ENCODE data around the gene CCNL2. TPM values are rescaled to one million over a fixed set of nuclear protein-coding genes. Genes with fewer than 3 reads are reported as not detected.

CCNL2 gene
- polyA plus RNA-seq, 12 donors: 116 to 262 (median 151) TPM; not detected in 1

DNA sequence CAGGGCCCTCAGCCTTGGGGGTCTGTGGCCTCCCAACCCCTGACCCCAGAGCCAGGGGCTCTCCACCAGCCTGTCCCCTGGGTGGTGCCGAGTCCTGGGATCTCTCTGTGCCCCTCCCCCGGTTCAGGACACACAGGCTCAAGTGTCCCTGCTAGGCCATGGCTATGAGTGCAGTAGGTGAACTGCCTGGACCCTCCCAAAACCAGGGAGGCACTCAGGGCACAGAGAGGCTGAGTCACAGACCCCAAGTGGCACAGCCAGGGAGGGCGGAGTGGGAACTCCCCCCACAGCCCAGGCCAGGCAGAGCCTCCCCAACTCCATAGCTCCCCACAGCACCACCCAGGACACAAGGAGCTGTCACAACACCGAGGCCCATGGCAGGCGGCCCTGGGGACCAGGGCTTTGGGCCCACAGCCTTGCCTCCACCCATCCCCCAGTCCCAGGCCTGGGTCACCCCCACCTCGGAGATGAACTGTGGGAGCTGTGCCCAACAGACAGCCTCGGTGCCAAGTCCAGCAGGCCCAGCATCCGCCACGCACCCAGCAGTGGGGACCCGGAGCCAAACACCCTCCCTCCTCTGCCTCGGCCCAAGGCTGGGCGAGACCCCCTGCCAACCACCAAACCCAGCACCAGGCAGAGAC is 53.2 kb downstream of the CCNL2 start:
- DNase-seq: no peak

DNA sequence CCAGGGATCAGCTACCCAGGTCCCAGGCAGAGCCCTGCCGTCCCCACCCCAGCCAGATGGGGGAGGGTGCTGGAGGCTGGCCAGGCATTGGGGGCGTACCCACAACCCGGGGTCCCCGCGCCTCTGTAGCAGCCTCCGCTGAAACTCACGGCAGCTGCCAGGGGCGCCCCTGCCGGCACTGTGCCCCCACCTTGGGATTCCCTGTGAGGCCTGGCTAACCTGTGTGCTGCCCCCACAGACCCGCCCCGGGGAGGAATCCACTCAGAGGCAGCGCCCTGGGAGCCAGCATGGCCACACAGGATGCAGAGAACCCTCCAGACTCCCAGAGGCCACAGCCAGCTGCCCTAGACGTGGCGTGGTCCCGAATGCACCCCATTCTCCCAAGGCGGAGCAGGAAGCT is 53.8 kb downstream of the CCNL2 start:
- no peak for DNase-seq

GRCh38 chr1:1344655-1345361 is 54.3 kb downstream of the CCNL2 start:
- no peak for DNase-seq

DNA sequence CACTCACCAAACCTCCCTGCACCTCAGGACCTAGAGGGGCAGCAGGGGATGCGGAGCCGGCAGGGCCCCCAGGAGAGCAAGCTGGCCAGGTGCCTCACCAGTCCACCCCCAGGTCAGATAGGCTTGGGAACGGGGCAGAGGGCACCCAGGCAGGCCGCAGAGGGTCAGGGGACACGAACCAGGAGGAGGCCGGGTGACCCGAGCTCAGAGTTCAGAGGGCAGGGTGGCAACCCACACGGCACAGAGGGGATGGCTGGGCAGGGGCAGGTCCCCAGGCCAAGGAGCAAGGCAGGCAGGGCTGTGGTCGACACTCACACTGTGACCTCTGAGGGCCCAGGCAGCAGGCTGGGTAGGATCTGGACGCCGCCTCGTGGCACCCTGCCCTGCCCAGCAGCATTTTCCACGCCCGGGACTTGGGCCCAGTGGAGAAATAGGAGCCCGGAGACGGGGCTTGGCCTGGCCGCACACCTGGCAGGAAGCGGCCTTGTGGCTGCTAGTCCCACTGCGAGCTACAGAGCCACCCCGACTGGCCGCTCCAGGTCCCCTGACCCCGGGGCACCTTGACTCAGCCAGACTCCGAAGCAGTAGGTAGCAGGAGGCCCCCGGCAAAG is 55.2 kb downstream of the CCNL2 start:
- no peak for DNase-seq

GRCh38 chr1:1342584-1343115 is 56.5 kb downstream of the CCNL2 start:
- DNase-seq: no peak

DNA sequence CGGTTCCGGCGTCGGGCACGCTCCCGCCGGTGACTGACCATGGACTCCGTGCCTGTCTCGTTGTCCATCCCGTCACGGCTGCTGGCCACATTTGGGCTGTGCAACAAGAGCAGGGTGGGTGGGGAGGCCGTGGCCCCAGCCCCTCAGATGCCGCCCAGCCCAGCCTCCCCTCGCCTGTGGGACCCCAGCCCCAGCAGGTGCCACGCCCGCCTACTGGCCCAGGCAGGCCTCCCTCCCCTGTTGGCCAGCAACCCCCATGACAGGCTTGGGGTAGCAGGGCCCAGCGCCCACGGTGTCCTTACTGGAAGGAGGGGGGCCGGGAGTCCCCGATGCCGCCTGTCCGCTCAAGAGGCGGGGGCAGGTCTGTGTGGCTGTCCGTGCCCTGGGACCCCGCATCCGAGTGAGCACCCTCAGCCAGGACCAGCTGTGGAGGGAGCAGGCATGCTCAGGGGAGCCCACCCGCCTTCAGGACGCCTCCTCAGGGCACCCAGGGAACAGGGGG is 57.0 kb downstream of the CCNL2 start:
- no peak for DNase-seq

DNA sequence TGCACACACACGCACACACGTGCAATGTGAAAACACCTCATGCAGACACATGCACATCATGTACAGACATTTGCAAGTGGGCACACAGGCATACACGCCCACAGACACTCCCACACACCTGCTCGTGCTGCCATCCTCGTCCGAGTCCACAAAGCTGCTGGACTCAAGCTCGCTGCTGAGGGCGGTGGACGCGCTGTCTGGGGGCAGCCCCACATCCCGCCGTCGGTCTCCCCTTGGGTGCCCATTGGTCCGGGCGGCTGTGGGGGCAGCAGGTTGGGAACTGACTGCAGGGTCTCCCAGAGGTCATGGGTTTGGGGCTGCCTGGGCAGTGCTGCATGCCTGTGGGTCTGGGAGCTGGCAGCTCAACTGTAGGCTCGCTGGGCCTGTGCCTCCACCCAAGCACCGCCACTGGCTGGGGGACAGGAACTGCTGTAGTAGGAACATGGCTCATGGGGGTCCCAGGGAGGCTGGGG is 57.5 kb downstream of the CCNL2 start:
- DNase-seq: no peak

DNA sequence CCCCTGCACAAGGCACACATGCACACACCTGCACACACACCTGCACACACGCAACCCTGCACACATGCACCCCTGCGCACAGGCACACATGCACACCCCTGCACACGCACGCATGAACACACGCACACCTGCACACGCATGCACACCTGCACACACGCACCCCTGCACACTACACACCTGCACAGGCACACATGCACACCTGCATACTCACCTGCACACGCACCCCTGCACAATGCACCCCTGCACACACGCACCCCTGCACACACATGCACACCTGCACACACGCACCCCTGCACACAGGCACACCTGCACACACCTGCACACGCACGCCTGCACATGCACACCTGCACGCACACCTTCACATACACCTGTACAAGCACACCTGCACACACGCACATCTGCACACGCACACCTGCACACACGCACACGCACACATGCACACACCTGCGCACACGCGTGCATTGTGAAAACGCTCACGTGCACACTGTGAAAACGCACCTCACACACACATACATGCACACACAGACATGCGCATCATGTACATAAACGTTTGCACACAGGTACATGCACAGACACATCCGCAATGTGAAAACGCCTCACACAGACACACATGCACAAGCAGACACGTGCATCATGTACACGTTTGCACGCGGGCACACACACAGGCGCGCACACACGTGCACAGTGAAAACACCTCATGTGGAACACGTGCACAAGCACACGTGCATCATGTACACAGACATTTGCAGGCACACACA is 58.2 kb downstream of the CCNL2 start:
- no peak for DNase-seq

DNA sequence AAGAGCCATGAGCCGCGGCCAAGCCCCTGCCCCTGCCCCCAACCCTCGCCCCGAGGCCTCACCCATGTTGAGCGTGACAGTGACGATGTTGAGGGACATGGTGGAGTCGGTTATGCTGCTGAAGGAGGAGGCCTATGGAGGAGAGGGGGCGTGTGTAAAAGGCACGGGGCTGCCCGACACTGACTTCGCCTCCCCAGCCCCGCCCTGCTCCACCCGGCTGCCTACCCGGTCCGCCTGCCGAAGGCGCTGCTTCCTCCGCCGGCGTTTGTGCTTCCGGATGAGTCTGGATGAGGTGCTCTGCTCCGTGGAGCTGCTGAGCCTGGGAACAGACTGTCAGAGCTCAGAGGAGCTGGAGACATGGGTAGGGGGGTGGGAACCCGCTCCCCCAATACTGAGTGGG is 59.0 kb downstream of the CCNL2 start:
- no peak for DNase-seq

DNA sequence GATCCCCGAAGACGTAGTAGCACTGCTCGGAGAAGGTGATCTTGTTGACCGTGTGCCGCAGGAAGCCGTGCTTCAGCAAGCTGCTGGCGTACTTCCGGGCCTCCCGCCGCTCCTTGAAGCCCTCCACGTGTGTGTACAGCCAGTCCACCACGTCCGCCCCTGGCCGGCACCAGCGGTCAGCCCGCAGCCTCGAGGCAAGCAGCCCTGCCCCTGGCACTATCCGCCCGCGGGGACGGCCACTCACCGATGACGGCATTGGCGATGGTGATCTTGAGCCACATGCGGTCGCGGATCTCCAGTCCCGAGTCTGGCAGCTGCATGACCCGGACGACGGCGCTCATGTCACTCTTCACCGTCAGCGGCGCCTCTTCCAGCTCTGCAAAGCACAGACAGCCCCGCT is 60.9 kb downstream of the CCNL2 start:
- DNase-seq: no peak

GRCh38 chr1:1337793-1338147 is 61.4 kb downstream of the CCNL2 start:
- DNase-seq: no peak

- no peak for DNase-seq
Observed at GRCh38 chr1:1336931-1337792, 62.0 kb downstream of the CCNL2 start.

DNA sequence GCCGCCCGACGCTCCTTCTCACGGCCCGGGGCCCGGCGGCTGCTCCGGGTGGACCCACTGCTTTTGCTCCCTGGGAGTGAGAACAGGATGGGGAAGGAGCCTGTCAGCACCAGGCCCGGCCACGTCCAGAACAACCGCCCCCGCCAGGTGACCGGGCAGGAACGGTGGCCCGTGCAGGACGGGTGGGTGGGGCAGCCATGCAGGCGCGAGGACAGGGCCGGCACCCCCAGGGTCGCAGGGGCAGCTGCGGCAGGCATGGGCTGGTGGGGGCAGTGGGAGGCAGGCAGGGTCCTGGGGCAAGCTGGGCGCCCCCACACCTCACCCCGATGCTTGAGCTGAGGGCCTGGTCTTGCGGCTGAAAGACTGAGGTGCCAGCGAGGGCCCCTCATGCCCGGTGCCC is 62.7 kb downstream of the CCNL2 start:
- DNase-seq: no peak

GRCh38 chr1:1335792-1336248 is 63.3 kb downstream of the CCNL2 start:
- no peak for DNase-seq

Other genes starting within 250 kb of the CCNL2 start
- under 1 TPM in 7 of 12 donors, not detected in 5; 0.10 to 0.72 (median 0.33) TPM for gene TTLL10, start 225.5 kb downstream of the CCNL2 start, polyA plus RNA-seq (ENCODE audit: insufficient read length in 12 of 12)
- gene TNFRSF18, start 192.7 kb downstream of the CCNL2 start, polyA plus RNA-seq (ENCODE audit: insufficient read length in 12 of 12): 1 to 10 TPM in 9 of 12 donors, under 1 TPM in 1, not detected in 2; 0.87 to 4.2 (median 2.6) TPM
- 1 to 10 TPM in 10 of 12 donors, not detected in 2; 1.1 to 2.5 (median 1.7) TPM for gene TNFRSF4, start 185.2 kb downstream of the CCNL2 start, polyA plus RNA-seq (ENCODE audit: insufficient read length in 12 of 12)
- gene SDF4, start 167.3 kb downstream of the CCNL2 start, polyA plus RNA-seq (ENCODE audit: insufficient read length in 12 of 12): 100 to 1,000 TPM in 2 of 12 donors, 10 to 100 TPM in 9, not detected in 1; 71.1 to 160 (median 81.8) TPM
- 100 to 1,000 TPM in 1 of 12 donors, 10 to 100 TPM in 11; 12.3 to 155 (median 16.1) TPM for gene B3GALT6, start 167.1 kb downstream of the CCNL2 start, polyA plus RNA-seq (ENCODE audit: insufficient read length in 12 of 12)
- gene C1QTNF12, start 152.6 kb downstream of the CCNL2 start, polyA plus RNA-seq (ENCODE audit: insufficient read length in 12 of 12): 1 to 10 TPM in 10 of 12 donors, not detected in 2; 2.0 to 5.4 (median 2.4) TPM
- 10 to 100 TPM in 11 of 12 donors, not detected in 1; 28.1 to 52.6 (median 37.7) TPM for gene UBE2J2, start 125.5 kb downstream of the CCNL2 start, polyA plus RNA-seq (ENCODE audit: insufficient read length in 12 of 12)
- 10 to 100 TPM in 1 of 12 donors, 1 to 10 TPM in 10, not detected in 1; 2.4 to 10.0 (median 4.3) TPM for gene SCNN1D, start 118.9 kb downstream of the CCNL2 start, polyA plus RNA-seq (ENCODE audit: insufficient read length in 12 of 12)
- 10 to 100 TPM in 11 of 12 donors, not detected in 1; 27.5 to 88.5 (median 36.2) TPM for gene ACAP3, start 91.4 kb downstream of the CCNL2 start, polyA plus RNA-seq (ENCODE audit: insufficient read length in 12 of 12)
- 1 to 10 TPM in 10 of 12 donors, not detected in 2; 3.3 to 8.0 (median 5.2) TPM for gene PUSL1, start 90.7 kb downstream of the CCNL2 start, polyA plus RNA-seq (ENCODE audit: insufficient read length in 12 of 12)
- 100 to 1,000 TPM in 2 of 12 donors, 10 to 100 TPM in 9, not detected in 1; 60.1 to 138 (median 75.5) TPM for gene INTS11, start 74.7 kb downstream of the CCNL2 start, polyA plus RNA-seq (ENCODE audit: insufficient read length in 12 of 12)
- gene CPTP, start 74.5 kb downstream of the CCNL2 start, polyA plus RNA-seq (ENCODE audit: insufficient read length in 12 of 12): 10 to 100 TPM in 11 of 12 donors, not detected in 1; 10.5 to 22.7 (median 13.5) TPM
- 1 to 10 TPM in 10 of 12 donors, not detected in 2; 1.0 to 4.6 (median 2.1) TPM for gene TAS1R3, start 68.1 kb downstream of the CCNL2 start, polyA plus RNA-seq (ENCODE audit: insufficient read length in 12 of 12)
- gene DVL1, start 49.9 kb downstream of the CCNL2 start, polyA plus RNA-seq (ENCODE audit: insufficient read length in 12 of 12): 10 to 100 TPM in 11 of 12 donors, not detected in 1; 24.2 to 54.3 (median 33.0) TPM
- 100 to 1,000 TPM in 2 of 12 donors, 10 to 100 TPM in 9, not detected in 1; 48.9 to 192 (median 66.7) TPM for gene MXRA8, start 40.8 kb downstream of the CCNL2 start, polyA plus RNA-seq (ENCODE audit: insufficient read length in 12 of 12)
- gene AURKAIP1, start 24.1 kb downstream of the CCNL2 start, polyA plus RNA-seq (ENCODE audit: insufficient read length in 12 of 12): 10 to 100 TPM in 11 of 12 donors, not detected in 1; 42.4 to 71.8 (median 52.7) TPM
- 100 to 1,000 TPM in 9 of 12 donors, 10 to 100 TPM in 2, not detected in 1; 96.9 to 118 (median 106) TPM for gene MRPL20, start 8.0 kb upstream of the CCNL2 start, polyA plus RNA-seq (ENCODE audit: insufficient read length in 12 of 12)
- 10 to 100 TPM in 10 of 12 donors, 1 to 10 TPM in 1, not detected in 1; 9.0 to 27.8 (median 13.8) TPM for gene ANKRD65, start 21.9 kb upstream of the CCNL2 start, polyA plus RNA-seq (ENCODE audit: insufficient read length in 12 of 12)
- 100 to 1,000 TPM in 1 of 12 donors, 10 to 100 TPM in 11; 37.0 to 205 (median 46.0) TPM for gene VWA1, start 36.4 kb upstream of the CCNL2 start, polyA plus RNA-seq (ENCODE audit: insufficient read length in 12 of 12)
- gene ATAD3C, start 50.4 kb upstream of the CCNL2 start, polyA plus RNA-seq (ENCODE audit: insufficient read length in 12 of 12): 1 to 10 TPM in 1 of 12 donors, under 1 TPM in 9, not detected in 2; 0.33 to 2.8 (median 0.64) TPM
- gene ATAD3B, start 72.4 kb upstream of the CCNL2 start, polyA plus RNA-seq (ENCODE audit: insufficient read length in 12 of 12): 10 to 100 TPM in 7 of 12 donors, 1 to 10 TPM in 4, not detected in 1; 5.7 to 50.0 (median 10.4) TPM
- 10 to 100 TPM in 10 of 12 donors, 1 to 10 TPM in 1, not detected in 1; 8.6 to 27.8 (median 13.4) TPM for gene ATAD3A, start 112.8 kb upstream of the CCNL2 start, polyA plus RNA-seq (ENCODE audit: insufficient read length in 12 of 12)
- 1 to 10 TPM in 10 of 12 donors, not detected in 2; 1.9 to 6.5 (median 3.5) TPM for gene TMEM240, start 141.3 kb upstream of the CCNL2 start, polyA plus RNA-seq (ENCODE audit: insufficient read length in 12 of 12)
- 10 to 100 TPM in 11 of 12 donors, not detected in 1; 61.6 to 98.6 (median 86.4) TPM for gene SSU72, start 175.5 kb upstream of the CCNL2 start, polyA plus RNA-seq (ENCODE audit: insufficient read length in 12 of 12)
- gene FNDC10, start 200.8 kb upstream of the CCNL2 start, polyA plus RNA-seq (ENCODE audit: insufficient read length in 12 of 12): 10 to 100 TPM in 1 of 12 donors, 1 to 10 TPM in 8, under 1 TPM in 2, not detected in 1; 0.88 to 10.3 (median 2.1) TPM
- gene MIB2, start 216.2 kb upstream of the CCNL2 start, polyA plus RNA-seq (ENCODE audit: insufficient read length in 12 of 12): 100 to 1,000 TPM in 1 of 12 donors, 10 to 100 TPM in 10, not detected in 1; 34.1 to 109 (median 52.5) TPM
- 10 to 100 TPM in 11 of 12 donors, not detected in 1; 19.0 to 63.0 (median 25.5) TPM for gene MMP23B, start 232.8 kb upstream of the CCNL2 start, polyA plus RNA-seq (ENCODE audit: insufficient read length in 12 of 12)